IMR-90 (cell line): ENCODE results near the gene ALK. TPM values are rescaled to one million over a fixed set of nuclear protein-coding genes. Genes with fewer than 3 reads are reported as not detected.

Experiments
- ATAC-seq: fragments of 200-7000 bp; cut with Tn5 transposase; 2 replicates; pipeline ENCODE4 v1.9.1; 2020; ENCODE audit warnings: low read depth, mild to moderate bottlenecking, moderate library complexity
- BruUV-seq: library from RNA; stranded (reverse); fragments of 400-500 nt; replicated peaks from 2 replicates; lab custom pipeline; 2021; lab: Mats Ljungman, UMichigan
- CTCF ChIA-PET: fragments of 300-600 bp; formaldehyde crosslinking; extraction: SDS; loops from one replicate; lab custom pipeline; 2021; ENCODE audit warnings: antibody characterized with exemption; lab: Yijun Ruan, JAX
- POLR2A ChIA-PET: fragments of 300-600 bp; sonication (Branson Sonifier 250); formaldehyde crosslinking; loops from one replicate; lab custom pipeline; 2022; ENCODE audit warnings: antibody characterized with exemption; ENCODE audit not compliant: unreplicated experiment; lab: Charles Lee
- DNase-seq: peaks from one replicate; pipeline ENCODE4 v3.0.0; 2013
- H2AFZ ChIP-seq: replicated peaks from 2 replicates; pipeline ENCODE3; 2013; ENCODE audit warnings: low read length, mild to moderate bottlenecking; ENCODE audit not compliant: poor library complexity
- H2AK5ac ChIP-seq: 2 replicates; pipeline ENCODE4 v1.6.1; 2013; ENCODE audit warnings: low read depth, low read length, inconsistent platforms
- H2AK9ac ChIP-seq: replicated peaks from 2 replicates; pipeline ENCODE3; 2013; ENCODE audit warnings: mild to moderate bottlenecking, low read depth, low read length, moderate library complexity; ENCODE audit not compliant: poor library complexity
- H2BK120ac ChIP-seq: 2 replicates; pipeline ENCODE4 v1.6.1; 2013; ENCODE audit warnings: low read depth, low read length, inconsistent platforms
- H2BK15ac ChIP-seq: 3 replicates; pipeline ENCODE4 v1.6.1; 2013; ENCODE audit warnings: low read depth, low read length, inconsistent platforms
- H2BK20ac ChIP-seq: 2 replicates; pipeline ENCODE4 v1.6.1; 2013; ENCODE audit warnings: low read depth, mild to moderate bottlenecking, inconsistent platforms, low read length, moderate library complexity
- H2BK5ac ChIP-seq: 2 replicates; pipeline ENCODE4 v1.6.1; 2013; ENCODE audit warnings: mild to moderate bottlenecking, low read depth, low read length, inconsistent platforms; ENCODE audit not compliant: poor library complexity, severe bottlenecking
- H3K14ac ChIP-seq: replicated peaks from 2 replicates; pipeline ENCODE4 v1.6.1; 2013; ENCODE audit warnings: low read depth, low read length, inconsistent platforms
- H3K18ac ChIP-seq: 2 replicates; pipeline ENCODE4 v1.6.1; 2013; ENCODE audit warnings: low read depth, low read length, control low read depth
- H3K23ac ChIP-seq: 2 replicates; pipeline ENCODE4 v1.6.1; 2013; ENCODE audit warnings: low read depth, low read length, inconsistent platforms
- H3K27ac ChIP-seq: 2 replicates; pipeline ENCODE4 v1.5.1; 2013; ENCODE audit warnings: mild to moderate bottlenecking, control low read depth, low read length; ENCODE audit not compliant: insufficient read depth
- H3K27me3 ChIP-seq: 2 replicates; pipeline ENCODE4 v1.6.1; 2013; ENCODE audit warnings: low read length; ENCODE audit not compliant: control insufficient read depth, insufficient read depth
- H3K36me3 ChIP-seq: 2 replicates; pipeline ENCODE4 v1.6.1; 2013; ENCODE audit warnings: low read length, mixed read lengths; ENCODE audit not compliant: control insufficient read depth, insufficient read depth
- H3K4ac ChIP-seq: 2 replicates; pipeline ENCODE4 v1.6.1; 2013; ENCODE audit warnings: low read depth, low read length, inconsistent platforms
- H3K4me1 ChIP-seq: 2 replicates; pipeline ENCODE4 v1.6.1; 2013; ENCODE audit warnings: low read length, mixed read lengths; ENCODE audit not compliant: control insufficient read depth, insufficient read depth
- H3K4me2 ChIP-seq: 2 replicates; pipeline ENCODE4 v1.6.1; 2013; ENCODE audit warnings: low read depth, mild to moderate bottlenecking, control low read depth, low read length, moderate library complexity
- H3K4me3 ChIP-seq: 2 replicates; pipeline ENCODE4 v1.5.1; 2013; ENCODE audit warnings: low read depth, mild to moderate bottlenecking, control low read depth, low read length, moderate library complexity; ENCODE audit not compliant: insufficient read depth
- H3K56ac ChIP-seq: 2 replicates; pipeline ENCODE4 v1.6.1; 2013; ENCODE audit warnings: low read length, inconsistent platforms; ENCODE audit not compliant: insufficient read depth; ENCODE audit errors: extremely low read depth
- H3K79me1 ChIP-seq, 2 experiments: 2 replicates each; pipeline ENCODE4 v1.6.1; 2013; ENCODE audit warnings: low read length in 2 of 2, inconsistent platforms in 1 of 2, low read depth in 1 of 2
- H3K9ac ChIP-seq: 2 replicates; pipeline ENCODE4 v1.6.1; 2013; ENCODE audit warnings: low read depth, low read length, control low read depth
- H3K9me1 ChIP-seq: 2 replicates; pipeline ENCODE4 v1.6.1; 2013; ENCODE audit warnings: low read length, inconsistent platforms; ENCODE audit not compliant: insufficient read depth
- H3K9me3 ChIP-seq: 2 replicates; pipeline ENCODE4 v1.6.1; 2013; ENCODE audit warnings: low read length; ENCODE audit not compliant: control insufficient read depth, insufficient read depth
- H4K20me1 ChIP-seq: 2 replicates; pipeline ENCODE4 v1.6.1; 2013; ENCODE audit warnings: low read length, inconsistent platforms; ENCODE audit not compliant: insufficient read depth
- H4K5ac ChIP-seq: 2 replicates; pipeline ENCODE4 v1.6.1; 2013; ENCODE audit warnings: mild to moderate bottlenecking, low read depth, low read length, control low read depth
- H4K8ac ChIP-seq, 2 experiments: 2 replicates each; pipeline ENCODE4 v1.6.1; 2013; ENCODE audit warnings: low read depth in 2 of 2, low read length in 2 of 2, control low read depth in 1 of 2, inconsistent platforms in 1 of 2
- H4K91ac ChIP-seq: 2 replicates; pipeline ENCODE4 v1.6.1; 2013; ENCODE audit warnings: low read depth, low read length, inconsistent platforms; ENCODE audit not compliant: insufficient read depth
- BHLHE40 ChIP-seq: fragments of 150-350 bp; IDR thresholded peaks from 2 replicates; pipeline ENCODE4 v1.6.1; 2016; ENCODE audit warnings: mild to moderate bottlenecking, low read depth, low read length
- CHD1 ChIP-seq: IDR thresholded peaks from 2 replicates; pipeline ENCODE4 v1.6.1; 2012; ENCODE audit warnings: low read depth, low read length, improper control_type of control experiment
- CTCF ChIP-seq: conservative IDR thresholded peaks from 2 replicates; pipeline ENCODE4 v1.5.1; 2012; ENCODE audit warnings: mild to moderate bottlenecking, low read depth, low read length, improper control_type of control experiment
- ELK1 ChIP-seq: fragments of 150-350 bp; IDR thresholded peaks from 2 replicates; pipeline ENCODE4 v1.6.1; 2016; ENCODE audit warnings: low read depth, mild to moderate bottlenecking, low read length, moderate library complexity, borderline replicate concordance
- FOS ChIP-seq: fragments of 150-350 bp; IDR thresholded peaks from 2 replicates; pipeline ENCODE4 v1.6.1; 2016; ENCODE audit warnings: low read depth, low read length
- MAFK ChIP-seq: IDR thresholded peaks from 2 replicates; pipeline ENCODE4 v1.6.1; 2012; ENCODE audit warnings: low read depth, low read length, improper control_type of control experiment
- MXI1 ChIP-seq: IDR thresholded peaks from 2 replicates; pipeline ENCODE4 v1.6.1; 2012; ENCODE audit warnings: low read depth, mild to moderate bottlenecking, low read length, moderate library complexity, borderline replicate concordance
- RAD21 ChIP-seq: IDR thresholded peaks from 2 replicates; pipeline ENCODE4 v1.6.1; 2012; ENCODE audit warnings: low read length, improper control_type of control experiment
- RFX5 ChIP-seq: IDR thresholded peaks from 2 replicates; pipeline ENCODE4 v1.8.0; 2012; ENCODE audit warnings: low read depth, mild to moderate bottlenecking, low read length, moderate library complexity
- SMC3 ChIP-seq: fragments of 150-350 bp; IDR thresholded peaks from 2 replicates; pipeline ENCODE4 v1.6.1; 2016; ENCODE audit warnings: low read depth, mild to moderate bottlenecking, antibody characterized with exemption, low read length, moderate library complexity
- USF2 ChIP-seq: fragments of 150-350 bp; IDR thresholded peaks from 2 replicates; pipeline ENCODE4 v1.6.1; 2017; ENCODE audit warnings: mild to moderate bottlenecking, antibody characterized with exemption, low read length, low read depth
- WGBS, 2 experiments: methylation state at CpG; one replicate each; pipeline versions ENCODE4 v1.1.5 to v1.1.7; 2013; ENCODE audit warnings: missing lambda C conversion rate in 2 of 2; ENCODE audit not compliant: insufficient read length in 1 of 2; ENCODE audit errors: extremely low coverage in 2 of 2; 5-methylcytosine and 5-hydroxymethylcytosine counted together
- dilution Hi-C: fragments of 300-500 bp; cut with HindIII; formaldehyde crosslinking; loops from one replicate; pipeline ENCODE4 v1.14.3; 2018; ENCODE audit warnings: low sequenced_read_pairs; ENCODE audit not compliant: unreplicated experiment
- in situ Hi-C: fragments of 300-500 bp; cut with MboI; formaldehyde crosslinking; loops from 3 replicates; pipeline ENCODE4 v1.14.3; 2019; ENCODE audit warnings: low sequenced_read_pairs, inconsistent platforms, mixed read lengths
- intact Hi-C: fragments of 100-400 bp; cut with micrococcal nuclease; formaldehyde crosslinking; loops from 2 replicates; pipeline ENCODE4 v1.10.0; 2022
- polyA plus RNA-seq, 3 experiments: library from polyadenylated mRNA; depleted of rRNA; stranded (reverse); fragments of >200 nt; gene quantifications; 2 replicates each; pipeline ENCODE4 v1.2.3, GENCODE V29; 2012; ENCODE audit warnings: low replicate concordance in 1 of 3
- total RNA-seq: library from RNA; depleted of rRNA; stranded (reverse); fragments of >200 nt; gene quantifications from 2 replicates; pipeline ENCODE4 v1.2.3, GENCODE V29; 2012

The ALK gene
- total and polyA plus RNA-seq, 2 of the 4 experiments (the other 2 are of a cell fraction), result not detected

- no peak overlapping the region for H4K91ac ChIP-seq
- no peak overlapping the region for H3K18ac ChIP-seq
- H2BK5ac ChIP-seq, result no peak overlapping the region
- no peak overlapping the region for H2BK15ac ChIP-seq
- no peak overlapping the region for H2AK5ac ChIP-seq
- no peak for ATAC-seq
- peaks cover 17% of the 10 kb centered on the region for H3K27me3 ChIP-seq
- H3K4me1 ChIP-seq, result no peaks in the 10 kb centered on the region
- no peak overlapping the region for H3K23ac ChIP-seq
- no peak overlapping the region for H3K4ac ChIP-seq
- no peak for DNase-seq
- no peaks in the 10 kb centered on the region for H3K9me3 ChIP-seq
- H3K27ac ChIP-seq, result no peak overlapping the region
- in situ Hi-C loops, result no loop called here
- no peak overlapping the region for H3K56ac ChIP-seq
- no peaks in the 10 kb centered on the region for H3K9me1 ChIP-seq
- H3K4me3 ChIP-seq, result no peak overlapping the region
- H3K4me2 ChIP-seq, result no peak overlapping the region
- TF ChIP-seq BHLHE40, result no peak
- no peak for TF ChIP-seq RFX5
- no peak for TF ChIP-seq RAD21
- no peak for TF ChIP-seq SMC3
- TF ChIP-seq ELK1, result no peak
- TF ChIP-seq CHD1, result no peak
- no peak for TF ChIP-seq MXI1
- TF ChIP-seq FOS, result no peak
- TF ChIP-seq MAFK, result no peak
- no peak for TF ChIP-seq USF2
- TF ChIP-seq CTCF, result no peak
- no CpG with 5 or more reads among the region's 5 CpGs for WGBS, 2 experiments
- no peak overlapping the region for H4K8ac ChIP-seq
- H2AK9ac ChIP-seq, result no peak overlapping the region
- H4K5ac ChIP-seq, result no peak overlapping the region
- no peaks in the 10 kb centered on the region for H4K20me1 ChIP-seq
- no peak overlapping the region for H3K9ac ChIP-seq
- BruUV-seq, result no TSS peak
- no peak overlapping the region for H3K14ac ChIP-seq
- ChIA-PET CTCF (no interaction called here), POLR2A (no interaction called here)
- intact Hi-C loops, result no loop called here
- H2BK120ac ChIP-seq, result no peak overlapping the region
- H3K79me1 ChIP-seq, result no peaks in the 10 kb centered on the region
- H3K36me3 ChIP-seq, result no peaks in the 10 kb centered on the region
- no peak overlapping the region for H2AFZ ChIP-seq
- H2BK20ac ChIP-seq, result no peak overlapping the region
- dilution Hi-C loops, result no loop called here
Observed at GRCh38 chr2:29351248-29351647, 570.1 kb downstream of the ALK start.
